Body of pancreas (tissue), 4 donors: ENCODE results near the gene PDGFD.

Experiments
- CTCF ChIP-seq, 7 experiments: fragments of 450-650 bp in 4 of 7; fragments of 200-600 bp in 3 of 7; sonication (generic) in 3 of 7; IDR thresholded peaks; one replicate each; pipeline ENCODE4 v1.5.1; 2016 to 2019; ENCODE audit warnings: antibody characterized with exemption in 7 of 7
- POLR2A ChIP-seq, 3 donors: fragments of 450-650 bp; IDR thresholded peaks; one replicate each; pipeline ENCODE4 v1.6.1; 2016; ENCODE audit warnings: antibody characterized with exemption in 3 of 3, mild to moderate bottlenecking in 2 of 3

- TF ChIP-seq CTCF (IDR thresholded peaks at IDR 0.05) = no peak
- TF ChIP-seq POLR2A (IDR thresholded peaks at IDR 0.05) = no peak
Observed at GRCh38 chr11:104199053-104199452, 35.1 kb upstream of the PDGFD start.
